Thyroid gland (tissue), 4 donors: ENCODE results near the gene COL20A1.

Experiments used
- CTCF ChIP-seq, 6 experiments: fragments of 200-600 bp in 3 of 6; fragments of 450-650 bp in 3 of 6; sonication (generic) in 3 of 6; IDR thresholded peaks; one replicate each; pipeline ENCODE4 v1.5.1; 2016 to 2019; ENCODE audit warnings: antibody characterized with exemption in 6 of 6, mild to moderate bottlenecking in 2 of 6, inconsistent platforms in 1 of 6, moderate library complexity in 1 of 6
- POLR2A ChIP-seq, 2 donors: fragments of 450-650 bp; IDR thresholded peaks; one replicate each; pipeline ENCODE4 v1.6.1; 2017; ENCODE audit warnings: antibody characterized with exemption in 2 of 2, mild to moderate bottlenecking in 2 of 2, moderate library complexity in 1 of 2

GRCh38 chr20:63267691-63268090 is 25.3 kb upstream of the COL20A1 start:
- TF ChIP-seq CTCF (IDR thresholded peaks at IDR 0.05), result no peak
- TF ChIP-seq POLR2A (IDR thresholded peaks at IDR 0.05), result no peak
